ENCODE results near the gene CASK. TPM values are rescaled to one million over a fixed set of nuclear protein-coding genes. Genes with fewer than 3 reads are reported as not detected.
A peak's percentile ranks its signal among the peaks of the same experiment; 100 is the strongest.

Gene CASK
- total RNA-seq, 4 donors from 2014 or later = 46.9 to 123 (median 78.8) TPM

GRCh38 chrX:41491267-41492004, 431.9 kb downstream of the CASK start:
- Histone ChIP-seq H3K9me3 (no peaks in the 10 kb centered on the region), H3K36me3 (no peaks in the 10 kb centered on the region), H3K4me3 (no peak overlapping the region), H3K4me1 (no peaks in the 10 kb centered on the region), H3K27me3 (no peaks in the 10 kb centered on the region), H3K27ac (no peak overlapping the region)
- TF ChIP-seq POLR2A (IDR thresholded peaks at IDR 0.05) = no peak
- DNase-seq = no peak

- H3K9me3 ChIP-seq = no peaks in the 10 kb centered on the region
- no peak overlapping the region for H3K27ac ChIP-seq
- no peak overlapping the region for H3K4me3 ChIP-seq
- no peaks in the 10 kb centered on the region for H3K4me1 ChIP-seq
- H3K36me3 ChIP-seq = no peaks in the 10 kb centered on the region
- no peaks in the 10 kb centered on the region for H3K27me3 ChIP-seq
- DNase-seq = no peak
- TF ChIP-seq CTCF (IDR thresholded peaks at IDR 0.05) (no peak), POLR2A (IDR thresholded peaks at IDR 0.05) (no peak)
Measured at GRCh38 chrX:41490446-41490845, 432.9 kb downstream of the CASK start.

GRCh38 chrX:41482154-41482850, 441.1 kb downstream of the CASK start:
- no peaks in the 10 kb centered on the region for H3K27me3 ChIP-seq
- H3K9me3 ChIP-seq = no peaks in the 10 kb centered on the region
- no peak for DNase-seq
- TF ChIP-seq CTCF (IDR thresholded peaks at IDR 0.05) (no peak), POLR2A (IDR thresholded peaks at IDR 0.05) (no peak)
- H3K36me3 ChIP-seq = no peaks in the 10 kb centered on the region
- H3K27ac ChIP-seq = no peak overlapping the region
- no peaks in the 10 kb centered on the region for H3K4me1 ChIP-seq
- no peak overlapping the region for H3K4me3 ChIP-seq

GRCh38 chrX:41481264-41482109, 441.9 kb downstream of the CASK start:
- Histone ChIP-seq H3K27ac (no peak overlapping the region), H3K9me3 (no peaks in the 10 kb centered on the region), H3K36me3 (no peaks in the 10 kb centered on the region), H3K4me3 (no peak overlapping the region), H3K4me1 (no peaks in the 10 kb centered on the region), H3K27me3 (no peaks in the 10 kb centered on the region)
- TF ChIP-seq POLR2A (IDR thresholded peaks at IDR 0.05) (no peak), CTCF (IDR thresholded peaks at IDR 0.05) (peak in 2 of 6 experiments; percentile 18 to 27)
- no peak for DNase-seq

GRCh38 chrX:41480508-41481260, 442.7 kb downstream of the CASK start:
- Histone ChIP-seq H3K9me3 (no peaks in the 10 kb centered on the region), H3K4me1 (no peaks in the 10 kb centered on the region), H3K27ac (no peak overlapping the region), H3K27me3 (no peaks in the 10 kb centered on the region), H3K4me3 (no peak overlapping the region), H3K36me3 (no peaks in the 10 kb centered on the region)
- no peak for DNase-seq
- TF ChIP-seq POLR2A (IDR thresholded peaks at IDR 0.05) (no peak), CTCF (IDR thresholded peaks at IDR 0.05) (no peak)

All from Peyer's patch (tissue), 4 donors.